ENCODE measurements around the gene CCDC74B. TPM values are rescaled to one million over a fixed set of nuclear protein-coding genes. Genes with fewer than 3 reads are reported as not detected.
"Not testable (repeated sequence)": the region's sequence is repeated elsewhere in the genome, so short reads cannot be mapped to it uniquely, and the experiment has no call there.

The CCDC74B gene
- total RNA-seq: 1.0 to 3.0 TPM (median 1.2 TPM) in 3 replicates
- long read RNA-seq, partial matches to known transcripts: 0 of 5 reads
- long read RNA-seq, other reads (novel, unspliced or antisense): 2 of 5 reads

GRCh38 chr2:130145006-130145414 lies at the start of gene CCDC74B:
CCDC74B (minus strand) TSS chr2:130145112; CDS start chr2:130144996, 116 bp downstream.
- H3K36me3 Mint-ChIP-seq (ENCODE audit: low read depth); H3K27me3 Mint-ChIP-seq (ENCODE audit: low read depth); DNase-seq (ENCODE audit: low spot score); H3K9me3 Mint-ChIP-seq (ENCODE audit: low read depth): not testable (repeated sequence)
- H3K4me1 Mint-ChIP-seq (ENCODE audit: low read depth): peaks cover 11% of the 10 kb centered on the region
- TF ChIP-seq CTCF (IDR thresholded peaks at IDR 0.05): peak; percentile 20
- H3K4me3 Mint-ChIP-seq (ENCODE audit: unreplicated experiment): peak within 1 kb of the TSS; percentile 82
- peak within 1 kb of the TSS; percentile 73 for H3K27ac Mint-ChIP-seq (ENCODE audit: unreplicated experiment)

DNA sequence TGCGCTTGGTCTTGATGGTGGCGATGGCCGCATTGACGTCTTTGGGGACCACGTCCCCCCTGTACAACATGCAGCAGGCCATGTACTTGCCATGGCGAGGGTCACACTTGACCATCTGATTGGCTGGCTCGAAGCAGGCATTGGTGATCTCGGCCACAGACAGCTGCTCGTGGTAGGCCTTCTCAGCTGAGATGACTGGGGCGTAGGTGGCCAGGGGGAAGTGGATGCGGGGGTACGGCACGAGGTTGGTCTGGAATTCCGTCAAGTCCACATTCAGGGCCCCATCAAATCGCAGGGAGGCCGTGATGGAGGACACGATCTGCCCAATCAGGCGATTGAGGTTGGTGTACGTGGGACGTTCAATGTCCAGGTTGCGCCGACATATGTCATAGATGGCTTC lies 48.9 kb upstream of the CCDC74B start:
- H3K27ac Mint-ChIP-seq (ENCODE audit: unreplicated experiment); H3K9me3 Mint-ChIP-seq (ENCODE audit: low read depth); H3K4me1 Mint-ChIP-seq (ENCODE audit: low read depth); H3K4me3 Mint-ChIP-seq (ENCODE audit: unreplicated experiment); DNase-seq (ENCODE audit: low spot score); H3K36me3 Mint-ChIP-seq (ENCODE audit: low read depth); H3K27me3 Mint-ChIP-seq (ENCODE audit: low read depth): not testable (repeated sequence)

- not testable (repeated sequence) for H3K4me1 Mint-ChIP-seq (ENCODE audit: low read depth); H3K4me3 Mint-ChIP-seq (ENCODE audit: unreplicated experiment); DNase-seq (ENCODE audit: low spot score); H3K27ac Mint-ChIP-seq (ENCODE audit: unreplicated experiment); H3K36me3 Mint-ChIP-seq (ENCODE audit: low read depth); H3K9me3 Mint-ChIP-seq (ENCODE audit: low read depth); H3K27me3 Mint-ChIP-seq (ENCODE audit: low read depth)
Observed at GRCh38 chr2:130192451-130192850, 47.5 kb upstream of the CCDC74B start.

- H3K27ac Mint-ChIP-seq (ENCODE audit: unreplicated experiment); H3K9me3 Mint-ChIP-seq (ENCODE audit: low read depth); H3K27me3 Mint-ChIP-seq (ENCODE audit: low read depth); DNase-seq (ENCODE audit: low spot score); H3K4me3 Mint-ChIP-seq (ENCODE audit: unreplicated experiment); H3K36me3 Mint-ChIP-seq (ENCODE audit: low read depth); H3K4me1 Mint-ChIP-seq (ENCODE audit: low read depth): not testable (repeated sequence)
Observed at GRCh38 chr2:130191319-130191718, 46.4 kb upstream of the CCDC74B start.

DNA sequence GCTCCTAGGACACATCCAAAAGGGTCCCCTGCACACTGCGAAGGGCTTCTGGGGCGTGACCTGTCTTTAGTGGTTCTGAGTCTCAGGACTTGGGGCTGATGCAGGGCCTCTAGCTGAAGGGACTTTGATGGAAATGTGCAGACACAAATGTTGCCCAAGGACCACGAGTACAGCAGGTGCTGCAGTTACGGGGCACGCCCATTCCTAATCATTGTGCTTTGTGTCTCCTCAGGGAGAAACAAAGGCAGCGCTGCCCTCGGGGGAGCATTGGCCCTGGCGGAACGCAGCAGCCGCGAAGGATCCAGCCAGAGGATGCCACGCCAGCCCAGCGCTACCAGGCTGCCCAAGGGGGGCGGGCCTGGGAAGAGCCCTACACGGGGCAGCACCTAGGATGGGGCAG lies 45.3 kb upstream of the CCDC74B start:
- peaks cover 4% of the 10 kb centered on the region for H3K36me3 Mint-ChIP-seq (ENCODE audit: low read depth)
- no peak for DNase-seq (ENCODE audit: low spot score)
- no peak for TF ChIP-seq CTCF (IDR thresholded peaks at IDR 0.05)
- H3K4me3 Mint-ChIP-seq (ENCODE audit: unreplicated experiment): no peak overlapping the region
- H3K9me3 Mint-ChIP-seq (ENCODE audit: low read depth): no peaks in the 10 kb centered on the region
- peaks cover 5% of the 10 kb centered on the region for H3K4me1 Mint-ChIP-seq (ENCODE audit: low read depth)
- no peaks in the 10 kb centered on the region for H3K27me3 Mint-ChIP-seq (ENCODE audit: low read depth)
- no peak overlapping the region for H3K27ac Mint-ChIP-seq (ENCODE audit: unreplicated experiment)

DNA sequence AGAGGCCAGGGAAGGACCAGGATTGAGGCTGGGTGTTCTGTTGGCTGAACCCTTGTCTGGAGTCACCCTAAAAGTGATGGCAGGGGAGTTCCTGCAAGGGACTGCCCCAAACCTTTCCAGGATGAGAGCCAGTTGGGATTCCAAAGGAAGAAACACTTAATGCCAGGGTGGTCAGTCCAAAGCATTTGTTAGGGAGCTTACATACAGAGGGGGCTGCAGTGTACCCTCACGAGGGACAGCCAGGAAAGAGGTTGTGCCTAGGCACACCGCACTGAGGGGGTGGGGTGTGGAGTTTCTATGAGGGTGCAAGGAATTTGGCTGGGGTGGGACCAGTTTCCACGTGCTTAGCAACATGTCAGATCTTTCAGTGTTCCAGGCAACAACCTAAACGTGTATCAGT lies 44.0 kb upstream of the CCDC74B start:
- not testable (repeated sequence) for H3K4me3 Mint-ChIP-seq (ENCODE audit: unreplicated experiment); H3K9me3 Mint-ChIP-seq (ENCODE audit: low read depth); H3K27me3 Mint-ChIP-seq (ENCODE audit: low read depth); H3K36me3 Mint-ChIP-seq (ENCODE audit: low read depth); H3K27ac Mint-ChIP-seq (ENCODE audit: unreplicated experiment); DNase-seq (ENCODE audit: low spot score); H3K4me1 Mint-ChIP-seq (ENCODE audit: low read depth)

DNA sequence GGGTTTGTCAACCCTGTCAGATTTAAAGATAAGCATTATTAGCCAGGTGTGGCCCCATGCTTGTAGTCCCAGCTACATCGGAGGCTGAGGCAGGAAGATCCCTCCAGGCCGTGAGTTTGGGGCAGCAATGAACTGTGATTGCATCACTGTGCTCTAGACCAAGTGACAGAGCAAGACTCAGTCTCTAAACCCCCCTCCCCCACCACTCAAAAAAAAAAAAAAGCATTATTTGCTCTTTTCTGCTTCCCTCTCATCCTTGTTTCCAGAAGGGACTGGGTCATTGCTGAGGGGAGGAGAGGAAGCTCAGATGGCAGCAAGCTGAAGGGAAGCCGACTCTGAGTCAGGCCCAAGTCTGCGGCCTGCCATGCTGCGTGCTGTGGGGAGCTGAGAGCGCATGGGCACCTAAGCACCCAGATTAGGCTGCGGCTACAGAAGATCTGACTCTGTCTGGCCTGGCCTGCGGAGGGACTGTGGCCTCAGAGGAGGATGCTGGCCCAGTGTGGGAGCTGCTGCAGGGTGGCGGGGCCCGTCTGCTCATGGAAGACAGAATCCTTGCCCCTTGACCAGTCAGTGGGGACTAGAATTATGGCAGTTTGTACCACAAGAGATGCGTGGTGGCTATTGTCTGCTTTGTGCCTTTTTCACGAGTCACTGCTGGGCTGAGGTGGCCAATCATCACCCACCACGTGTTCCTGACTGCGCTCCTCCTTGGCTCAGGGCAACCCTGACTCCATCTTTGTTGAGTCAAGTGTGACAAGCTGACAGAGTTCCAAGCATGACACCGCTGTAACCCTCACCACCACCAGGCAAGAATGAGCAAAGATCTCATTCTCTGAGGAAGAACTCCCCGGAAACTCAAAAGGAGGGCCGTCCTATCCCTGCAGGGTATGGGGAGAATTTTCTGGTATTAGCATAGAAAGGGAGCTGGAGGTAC lies 43.2 kb upstream of the CCDC74B start:
- not testable (repeated sequence) for H3K4me3 Mint-ChIP-seq (ENCODE audit: unreplicated experiment); H3K27ac Mint-ChIP-seq (ENCODE audit: unreplicated experiment); H3K27me3 Mint-ChIP-seq (ENCODE audit: low read depth); DNase-seq (ENCODE audit: low spot score); H3K9me3 Mint-ChIP-seq (ENCODE audit: low read depth); H3K36me3 Mint-ChIP-seq (ENCODE audit: low read depth)
- peaks cover 14% of the 10 kb centered on the region for H3K4me1 Mint-ChIP-seq (ENCODE audit: low read depth)
